ENCODE results near the gene CFAP210.

DNA sequence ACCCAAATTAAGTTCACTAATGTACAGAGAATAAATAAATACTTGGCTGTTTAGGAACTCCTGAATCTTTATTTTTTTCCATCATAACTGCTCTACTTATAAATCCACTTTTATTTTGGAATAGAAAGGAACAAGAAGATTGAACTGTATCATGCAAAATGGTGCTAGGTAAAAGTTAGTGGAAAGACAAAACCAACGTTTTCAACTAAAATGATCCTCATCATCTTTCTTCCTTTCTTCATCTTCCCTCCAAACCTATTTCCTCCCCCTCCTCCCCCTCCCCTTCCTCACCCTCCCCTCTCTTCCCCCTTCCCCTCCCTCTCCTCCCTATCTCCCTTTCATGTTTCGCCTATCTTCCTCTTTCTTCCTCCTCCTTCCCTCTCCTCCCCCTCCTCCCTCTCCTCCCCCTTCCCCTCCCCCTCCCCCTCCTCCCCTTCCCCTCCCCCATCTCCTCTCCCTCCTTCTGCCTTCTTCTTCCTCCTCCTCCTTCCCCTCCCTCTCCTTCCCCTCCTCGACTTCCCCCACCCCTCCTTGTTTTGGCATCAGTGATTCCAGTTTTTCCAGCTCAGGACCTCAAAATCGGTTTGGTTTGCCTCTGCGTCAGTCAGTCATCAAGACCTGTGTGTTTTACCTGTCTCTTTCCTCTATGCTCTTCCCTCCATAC is 44.5 kb upstream of the CFAP210 start:
- no peak for TF ChIP-seq CTCF (IDR thresholded peaks at IDR 0.05)
- no peak for TF ChIP-seq EZH2 (IDR thresholded peaks at IDR 0.05)
- no peak for TF ChIP-seq EZH2phosphoT487 (IDR thresholded peaks at IDR 0.05)
